IPS DF 4.7 (cell line): ENCODE data around the gene RAG2.
"Not testable (repeated sequence)": the region's sequence is repeated elsewhere in the genome, so short reads cannot be mapped to it uniquely, and the experiment has no call there.

ENCODE experiments used
- DNase-seq: peaks from one replicate; pipeline ENCODE4 v3.0.0-alpha.2; 2013; ENCODE audit warnings: low spot score; ENCODE audit errors: extremely low read depth

The RAG2 gene

DNA sequence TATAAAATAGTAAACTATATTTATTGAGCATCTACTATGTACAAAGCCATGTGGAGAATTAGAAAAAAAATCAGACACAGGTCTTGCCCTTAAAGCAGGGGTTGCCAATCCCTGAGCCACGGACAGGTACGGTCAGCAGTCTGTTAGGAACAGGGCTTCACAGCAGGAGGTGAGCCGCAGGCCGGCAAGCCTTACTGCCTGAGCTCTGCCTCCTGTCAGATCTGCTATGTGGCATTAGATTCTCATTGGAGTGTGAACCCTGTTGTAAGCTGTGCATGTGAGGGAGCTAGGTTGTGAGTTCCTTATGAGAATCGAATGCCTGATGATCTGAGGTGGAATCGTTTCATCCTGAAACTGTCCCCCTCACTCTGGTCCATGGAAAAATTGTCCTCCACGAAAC lies 2.1 kb upstream of the RAG2 start:
- DNase-seq, result no peak

DNA sequence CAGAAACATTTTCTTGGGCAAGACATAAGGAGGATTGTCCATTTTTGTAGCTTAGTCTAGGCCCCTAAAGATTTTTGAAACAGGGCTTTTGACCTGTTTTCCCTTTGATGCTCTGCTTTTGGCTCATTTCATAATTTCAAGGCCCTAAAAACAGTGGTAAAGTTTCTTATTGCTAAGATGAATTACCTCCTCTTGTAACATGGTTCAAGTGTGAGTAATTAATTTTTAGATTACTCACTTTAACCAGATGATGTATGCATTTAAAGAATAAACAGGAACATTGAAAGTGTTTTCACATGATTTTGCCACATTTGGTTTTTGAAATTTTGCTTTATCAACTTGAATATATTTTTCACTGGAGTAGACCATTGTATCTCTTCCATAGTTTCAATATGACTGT lies 1.2 kb downstream of the RAG2 start:
- no peak for DNase-seq

DNA sequence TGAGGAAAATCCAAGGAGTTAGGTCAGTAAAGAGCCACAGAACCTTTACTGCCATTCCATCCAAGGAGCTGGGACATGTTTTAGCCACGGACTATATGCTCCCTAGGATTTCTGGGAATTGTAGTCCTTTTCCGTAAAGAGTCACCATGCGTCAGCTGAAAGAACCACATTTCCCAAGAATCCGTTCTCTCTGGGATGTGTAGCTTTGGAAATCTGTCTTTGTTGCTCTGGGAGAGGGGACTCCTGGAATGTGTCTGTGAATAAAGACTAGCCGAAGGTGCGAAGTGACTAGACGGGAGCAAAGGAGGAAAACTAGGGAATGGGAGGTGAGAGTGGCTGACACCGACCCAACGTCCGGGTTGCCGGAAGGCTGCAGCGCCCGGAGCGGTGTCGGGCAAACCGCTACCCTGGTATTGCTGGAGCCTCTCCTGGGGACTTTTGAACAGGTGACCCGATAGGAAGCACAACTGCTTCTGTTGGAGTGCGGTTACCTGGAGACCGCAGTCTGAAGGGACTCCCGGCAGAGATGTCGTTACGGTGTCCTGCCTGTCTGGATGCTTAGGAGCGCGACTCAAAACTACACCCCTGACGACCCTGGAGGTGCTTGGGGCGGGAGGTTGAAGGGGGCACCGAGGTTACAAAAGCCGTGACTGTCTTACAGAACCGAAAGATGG lies 3.6 kb downstream of the RAG2 start, which contains the start of gene IFTAP:
IFTAP (plus strand) TSS at position 187 of the 674 bp plus-strand sequence. CDS start 15,602 bp downstream, outside the sequence.
- DNase-seq, result peak; percentile 88

DNA sequence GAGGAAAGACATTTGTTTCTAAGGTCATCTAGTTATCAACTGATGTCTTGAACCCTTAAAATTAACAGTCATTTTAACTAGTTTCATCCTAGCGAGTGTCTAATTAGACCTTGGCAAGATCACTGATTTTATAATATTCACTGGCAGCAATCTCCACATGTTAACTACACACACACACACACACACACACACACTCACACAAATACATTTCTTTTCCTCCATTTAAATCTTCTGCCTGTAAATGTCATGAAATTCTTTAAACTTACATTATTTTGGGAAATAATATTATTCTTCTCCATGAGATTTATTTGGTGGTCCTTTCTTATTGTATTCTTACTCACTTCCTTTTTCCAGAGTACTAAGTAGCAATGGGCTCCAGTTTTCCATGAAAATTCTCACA lies 6.6 kb downstream of the RAG2 start:
- DNase-seq, result no peak

DNA sequence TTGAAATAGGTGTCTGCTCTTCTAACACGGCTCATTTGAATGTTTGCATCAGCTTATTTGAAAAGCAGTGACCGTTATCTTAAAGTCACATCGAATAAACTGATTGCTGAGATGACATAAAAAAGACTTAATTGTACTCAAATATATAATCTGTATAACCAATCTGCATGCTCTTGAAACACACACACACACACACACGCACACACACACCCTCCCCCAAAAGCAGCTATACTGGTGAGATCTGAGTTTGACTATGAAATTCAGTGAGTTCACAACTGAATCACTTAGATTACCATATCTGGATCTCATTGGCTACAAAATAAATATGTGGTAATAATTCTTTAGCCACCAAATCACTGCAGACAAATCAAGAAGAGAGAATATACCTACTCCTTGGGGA lies 7.5 kb downstream of the RAG2 start:
- DNase-seq, result no peak

DNA sequence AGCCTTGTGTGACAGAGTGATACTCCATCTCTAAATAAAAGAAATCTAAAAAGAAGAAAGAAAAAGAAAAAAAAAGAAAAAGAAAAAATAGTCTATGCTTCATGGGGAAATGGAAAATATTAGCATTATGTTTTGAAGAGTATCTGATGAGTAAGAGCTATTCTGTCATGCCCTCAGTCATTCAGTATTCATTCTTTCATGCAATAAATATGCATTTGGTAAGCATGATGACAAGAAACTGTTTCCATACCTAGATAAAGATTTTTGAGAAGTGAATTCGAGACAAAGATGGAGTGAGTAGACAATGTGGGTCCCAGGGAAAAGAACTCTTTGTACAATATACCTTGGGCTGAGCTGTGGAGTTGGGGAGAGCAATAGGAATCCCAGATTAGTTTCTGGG lies 9.9 kb downstream of the RAG2 start:
- no peak for DNase-seq

DNA sequence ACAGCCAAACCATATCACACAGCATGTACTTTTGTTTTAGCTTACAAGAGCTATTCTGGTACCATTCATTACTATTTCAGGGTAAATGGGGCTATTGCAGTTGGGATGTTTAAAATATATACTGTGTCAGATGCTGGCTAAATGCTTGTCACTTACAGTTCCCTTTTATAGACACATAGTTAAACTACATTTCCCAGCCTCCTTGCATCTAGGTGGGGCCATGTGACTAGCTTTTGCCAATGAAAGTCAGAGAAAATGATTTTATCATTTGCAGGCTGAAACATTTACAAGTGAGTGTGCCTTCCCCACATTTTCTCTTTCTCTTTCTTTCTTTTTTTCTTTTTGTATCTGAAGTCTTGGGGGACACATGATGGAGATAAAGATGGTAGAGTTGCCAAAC lies 11.5 kb downstream of the RAG2 start:
- DNase-seq, result no peak

DNA sequence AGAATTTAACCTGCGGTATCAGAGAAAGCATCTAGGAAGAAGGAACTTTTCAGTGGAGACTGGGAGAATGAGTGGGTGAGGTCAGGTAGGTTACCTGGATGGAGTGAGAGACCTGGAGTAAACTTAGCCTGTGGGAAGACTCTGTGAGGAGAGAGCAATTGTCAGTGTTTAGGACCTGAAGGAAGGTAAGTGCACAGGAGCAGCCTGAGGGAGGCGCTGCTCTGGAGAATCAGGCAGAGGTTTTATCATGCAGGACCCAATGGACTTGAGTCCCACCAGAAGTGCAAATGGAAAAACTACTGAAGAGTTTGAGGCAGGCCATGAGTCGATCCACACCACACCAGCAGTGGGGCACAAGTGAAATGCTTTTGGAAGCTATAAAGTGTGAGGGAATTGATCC lies 14.4 kb downstream of the RAG2 start:
- no peak for DNase-seq

DNA sequence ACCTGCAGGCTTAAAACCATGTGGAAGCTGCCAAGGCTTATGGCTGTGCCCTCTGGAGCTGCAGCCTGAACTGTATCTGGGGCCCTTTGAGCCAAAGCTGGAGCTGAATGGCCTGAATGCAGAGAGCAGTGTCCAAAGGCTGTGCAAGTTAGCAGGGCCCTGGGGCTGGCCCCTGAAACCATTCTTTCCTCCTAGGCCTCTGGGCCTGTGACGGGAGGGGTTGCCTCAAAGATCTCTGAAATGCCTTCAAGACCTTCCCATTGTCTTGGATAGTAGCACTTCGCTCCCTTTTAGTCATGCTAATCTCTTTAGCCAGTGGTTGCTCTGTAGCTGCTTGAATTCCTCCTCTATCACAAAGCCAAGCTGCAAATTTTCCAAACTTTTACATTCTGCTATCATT lies 16.5 kb downstream of the RAG2 start:
- no peak for DNase-seq

DNA sequence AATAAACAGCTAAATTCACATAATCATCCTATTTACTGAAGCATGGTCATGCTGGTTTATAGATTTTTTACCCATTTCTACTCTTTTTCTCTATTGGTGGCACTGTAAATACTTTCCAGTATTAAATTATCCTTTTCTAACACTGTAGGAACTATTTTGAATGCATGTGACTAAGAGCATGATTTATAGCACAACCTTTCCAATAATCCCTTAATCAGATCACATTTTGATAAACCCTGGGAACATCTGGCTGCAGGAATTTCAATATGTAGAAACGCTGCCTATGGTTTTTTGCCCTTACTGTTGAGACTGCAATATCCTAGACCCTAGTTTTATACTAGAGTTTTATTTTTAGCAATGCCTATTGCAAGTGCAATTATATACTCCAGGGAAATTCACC lies 19.6 kb downstream of the RAG2 start:
- DNase-seq, result no peak

DNA sequence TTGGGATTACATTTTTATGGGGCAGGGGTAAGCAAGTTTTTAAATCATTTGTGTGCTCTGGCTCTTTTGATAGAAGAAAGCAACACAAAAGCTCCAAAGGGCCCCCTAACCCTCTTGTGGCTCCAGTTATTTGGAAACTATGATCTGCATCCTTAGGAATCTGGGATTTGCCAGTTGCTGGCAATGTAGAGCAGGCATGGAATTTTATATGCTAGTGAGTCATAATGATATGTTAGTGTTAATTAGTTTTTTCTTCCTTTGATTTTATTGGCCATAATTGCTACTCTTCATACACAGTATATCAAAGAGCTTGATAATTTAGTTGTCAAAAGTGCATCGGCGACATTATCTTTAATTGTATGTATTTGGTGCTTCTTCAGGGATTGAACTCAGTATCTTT lies 20.2 kb downstream of the RAG2 start:
- no peak for DNase-seq

DNA sequence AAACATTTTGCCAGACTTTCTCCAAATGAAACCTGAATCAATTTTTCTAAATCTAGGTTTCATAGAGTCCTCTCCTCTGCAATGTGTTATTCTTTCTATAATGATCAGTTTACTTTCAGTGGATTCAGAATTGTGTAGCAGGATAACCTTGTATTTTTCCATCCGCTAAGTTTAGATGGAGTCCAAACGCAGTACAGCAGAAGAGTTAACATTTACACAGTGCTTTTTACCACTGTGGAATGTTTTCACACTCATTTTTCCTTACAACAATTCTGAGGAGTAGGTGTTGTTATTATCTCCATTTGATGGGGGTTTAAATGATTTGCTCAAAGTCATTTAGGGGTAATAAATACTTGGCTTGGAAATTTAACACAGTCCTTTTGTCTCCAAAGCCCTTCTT lies 20.7 kb downstream of the RAG2 start:
- no peak for DNase-seq

DNA sequence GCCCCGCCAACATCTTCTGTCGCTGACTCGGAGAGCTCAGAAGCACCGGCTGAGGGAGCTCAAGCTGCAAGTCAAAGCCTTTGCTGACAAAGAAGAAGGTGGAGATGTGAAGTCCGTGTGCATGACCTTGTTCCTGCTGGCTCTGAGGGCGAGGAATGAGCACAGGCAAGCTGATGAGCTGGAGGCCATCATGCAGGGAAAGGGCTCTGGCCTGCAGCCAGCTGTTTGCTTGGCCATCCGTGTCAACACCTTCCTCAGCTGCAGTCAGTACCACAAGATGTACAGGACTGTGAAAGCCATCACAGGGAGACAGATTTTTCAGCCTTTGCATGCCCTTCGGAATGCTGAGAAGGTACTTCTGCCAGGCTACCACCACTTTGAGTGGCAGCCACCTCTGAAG lies 23.6 kb downstream of the RAG2 start:
- DNase-seq, result no peak

DNA sequence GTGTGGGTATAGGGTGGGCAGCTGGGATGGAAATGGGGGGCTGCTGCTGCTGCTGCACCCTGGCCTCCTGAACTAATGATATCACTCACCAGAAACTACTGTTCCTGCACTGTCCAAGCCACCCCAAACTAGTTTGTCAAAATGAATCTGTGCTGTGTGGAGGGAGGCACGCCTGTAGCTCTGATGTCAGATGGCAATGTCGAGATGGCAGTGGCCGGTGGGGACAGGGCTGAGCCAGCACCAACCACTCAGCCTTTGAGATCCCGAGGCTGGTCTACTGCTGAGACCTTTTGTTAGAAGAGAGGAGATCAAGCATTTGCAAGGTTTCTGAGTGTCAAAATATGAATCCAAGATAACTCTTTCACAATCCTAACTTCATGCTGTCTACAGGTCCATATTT lies 28.9 kb downstream of the RAG2 start:
- no peak for DNase-seq

DNA sequence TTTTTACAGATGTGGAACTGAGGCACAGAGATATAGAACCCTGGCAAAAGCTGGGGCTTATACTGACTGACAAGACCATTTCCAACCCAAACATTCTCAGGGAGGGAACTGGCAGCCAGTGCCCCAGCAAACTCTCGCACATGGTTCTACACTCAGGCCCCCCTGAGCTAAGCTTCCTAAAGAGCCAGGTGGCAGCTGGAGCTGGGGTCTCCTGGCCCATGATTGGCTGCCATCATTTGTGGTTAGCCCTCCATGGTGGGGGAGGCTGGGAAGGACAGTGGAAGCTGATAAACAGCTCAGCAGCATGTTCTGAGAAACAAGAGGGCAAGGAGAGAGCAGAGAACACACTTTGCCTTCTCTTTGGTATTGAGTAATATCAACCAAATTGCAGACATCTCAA lies 30.3 kb downstream of the RAG2 start, which contains the start of gene RAG1:
RAG1 (plus strand) TSS at position 314 of the 400 bp plus-strand sequence. CDS start 5,298 bp downstream, outside the sequence.
- no peak for DNase-seq

DNA sequence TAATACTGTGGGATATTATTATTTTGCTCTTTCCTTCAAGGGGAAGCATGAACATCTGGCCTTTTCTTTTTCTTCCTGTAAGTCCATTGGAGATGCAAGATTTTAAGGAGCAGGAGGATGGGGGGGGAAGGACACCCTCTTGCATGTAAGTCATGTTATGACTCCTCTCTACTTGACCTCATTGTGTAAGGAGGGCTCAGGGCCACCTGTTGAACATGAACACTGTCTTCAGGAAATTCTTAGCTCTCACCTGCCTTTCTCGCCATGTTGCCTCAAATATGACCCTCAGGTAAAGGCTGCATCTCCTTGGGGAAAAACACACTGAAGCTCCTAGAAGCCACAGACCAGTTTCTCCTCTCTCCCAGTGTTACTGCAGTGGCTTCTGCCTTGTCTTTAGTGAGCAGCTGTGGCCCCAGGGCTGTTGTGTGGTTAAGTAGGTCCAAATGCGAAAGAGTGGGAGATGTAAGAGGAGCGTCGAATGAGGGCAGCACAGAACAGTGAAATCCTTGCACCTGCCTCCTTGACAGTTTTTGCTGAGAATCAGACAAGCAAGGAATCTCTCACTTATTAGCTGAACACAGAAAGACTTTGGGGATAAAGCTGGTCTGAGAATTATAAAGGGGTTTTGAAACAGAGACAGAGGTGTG lies 31.5 kb downstream of the RAG2 start:
- no peak for DNase-seq

DNA sequence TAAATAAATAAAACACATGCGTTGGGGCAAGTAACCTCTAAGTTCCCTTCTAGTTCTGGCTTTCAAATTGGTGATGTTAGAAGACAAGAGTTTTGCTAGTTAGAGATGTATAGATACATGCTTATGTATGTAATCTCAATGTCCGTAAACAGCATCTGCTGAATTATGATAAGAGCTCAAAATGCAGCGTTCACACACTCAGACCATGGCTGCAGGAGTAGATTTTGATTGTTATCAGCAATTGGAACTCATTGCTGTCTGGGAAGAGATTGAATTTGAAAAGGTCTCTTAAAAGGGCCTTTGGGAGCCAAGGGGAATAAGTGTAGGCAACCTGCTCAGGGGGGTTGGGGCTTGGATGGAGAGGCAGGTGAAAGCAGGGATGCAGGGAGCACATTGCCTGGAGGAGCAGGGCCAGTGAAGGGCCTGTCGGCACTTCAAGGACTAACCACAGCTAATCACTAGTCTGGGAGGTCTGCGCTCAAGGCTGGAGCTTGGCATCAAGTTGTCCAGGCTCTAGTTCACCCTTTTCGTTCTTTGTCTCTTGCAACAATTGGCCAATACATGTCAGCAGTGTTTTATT lies 32.9 kb downstream of the RAG2 start:
- DNase-seq, result no peak

DNA sequence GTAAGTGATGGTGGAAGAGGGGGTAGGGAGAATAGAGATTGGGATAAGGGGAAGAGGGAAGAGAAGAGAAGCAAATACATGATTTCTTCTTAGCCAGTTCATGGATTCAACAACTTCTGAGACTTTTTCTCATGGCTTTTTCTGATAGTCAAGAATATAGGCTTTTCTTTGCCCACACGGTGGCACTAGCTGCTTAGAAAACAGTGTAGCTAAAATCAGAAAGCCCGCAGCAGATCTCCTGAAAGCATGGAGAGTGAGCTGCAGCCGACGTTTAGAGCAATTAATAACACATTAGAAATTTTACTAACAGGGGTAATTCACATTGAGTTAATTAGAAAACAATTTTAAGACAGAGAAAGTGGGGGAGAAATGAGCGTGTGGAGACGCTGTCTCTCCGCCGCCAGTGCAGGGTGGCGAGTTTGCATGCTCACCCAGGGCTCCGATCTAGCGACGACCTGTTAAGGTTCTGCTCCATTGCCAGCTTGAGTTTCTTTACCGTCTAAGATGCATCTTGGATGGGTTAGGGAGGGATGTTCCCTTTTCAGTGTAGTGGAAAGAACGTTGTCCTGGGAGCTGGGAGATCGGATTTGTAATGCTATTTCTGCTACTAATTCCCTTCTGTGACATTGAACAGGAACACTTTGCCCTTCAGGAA lies 33.5 kb downstream of the RAG2 start:
- no peak for DNase-seq

DNA sequence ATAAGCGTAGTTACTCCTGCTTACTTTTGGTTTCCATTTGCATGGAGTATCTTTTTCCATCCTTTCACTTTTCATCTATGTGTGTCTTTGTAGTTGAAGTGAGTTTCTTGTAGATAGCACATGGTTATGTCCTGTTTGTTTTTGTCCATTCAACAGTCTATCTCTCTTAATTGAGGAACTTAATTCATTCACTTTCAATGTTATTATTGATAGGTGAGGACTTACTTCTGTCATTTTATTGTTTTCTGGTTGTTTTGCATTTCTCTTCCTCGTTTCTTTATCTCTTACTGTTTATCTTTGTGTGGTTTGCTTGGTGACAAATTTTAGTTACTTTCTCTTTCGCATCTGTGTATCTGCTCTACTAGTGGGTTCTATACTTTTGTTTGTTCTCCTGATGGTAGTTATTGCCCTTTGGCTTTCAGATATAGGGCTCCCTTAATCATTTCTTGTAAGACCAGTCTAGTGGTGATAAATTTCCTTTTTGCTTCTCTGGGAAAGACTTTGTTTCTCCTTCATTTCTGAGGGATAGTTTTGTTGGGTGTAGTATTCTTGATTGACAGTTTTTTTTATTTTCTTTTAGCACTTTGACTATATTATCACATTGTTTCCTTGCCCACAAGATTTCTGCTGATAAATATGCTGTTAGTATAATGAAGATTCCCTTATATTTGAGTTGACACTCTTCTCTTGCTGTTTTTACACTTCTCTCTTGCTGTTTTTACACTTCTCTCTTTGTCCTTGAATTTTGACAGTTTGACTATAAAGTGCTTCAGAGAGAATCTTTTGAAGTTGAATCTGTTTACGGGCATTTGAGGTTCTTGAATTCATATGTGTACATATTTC lies 39.2 kb downstream of the RAG2 start:
- no peak for DNase-seq

DNA sequence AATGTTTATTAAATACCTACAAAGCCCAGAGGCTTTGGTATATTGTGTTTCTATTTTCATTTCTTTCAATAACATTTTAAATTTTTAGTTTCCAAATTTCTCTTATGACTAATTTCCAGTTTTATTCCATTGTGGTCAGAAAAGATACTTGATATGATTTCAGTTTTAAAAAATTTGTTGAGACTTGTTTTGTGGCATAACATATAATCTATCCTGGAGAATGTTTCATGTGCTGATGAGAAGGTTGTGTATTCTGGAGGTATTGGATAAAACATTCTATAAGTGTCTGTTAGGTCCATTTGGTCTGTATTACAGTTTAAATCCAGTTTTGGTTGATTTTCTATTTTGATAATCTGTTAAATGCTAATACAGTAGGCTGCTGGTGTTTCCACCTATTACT lies 40.0 kb downstream of the RAG2 start:
- DNase-seq, result no peak

DNA sequence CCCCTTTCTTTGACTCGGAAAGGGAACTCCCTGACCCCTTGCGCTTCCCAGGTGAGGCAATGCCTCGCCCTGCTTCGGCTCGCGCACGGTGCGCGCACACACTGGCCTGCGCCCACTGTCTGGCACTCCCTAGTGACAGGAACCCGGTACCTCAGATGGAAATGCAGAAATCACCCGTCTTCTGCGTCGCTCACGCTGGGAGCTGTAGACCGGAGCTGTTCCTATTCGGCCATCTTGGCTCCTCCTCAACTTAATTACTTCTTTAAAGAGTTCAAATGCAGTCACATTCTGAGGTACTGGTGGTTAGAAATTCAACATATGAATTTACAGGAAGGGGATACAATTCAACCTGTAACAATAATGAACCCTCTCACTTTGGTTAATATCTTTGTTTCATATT lies 40.6 kb downstream of the RAG2 start:
- DNase-seq, result not testable (repeated sequence)
